Activated CD4-positive, alpha-beta memory T cell treated with anti-CD3 and anti-CD28 coated beads, Interleukin-2, amount 10 ng/mL, durations not matched to agents 7 days and 5 days (primary cell): Measurements from ENCODE around the gene MYH9. TPM values are rescaled to one million over a fixed set of nuclear protein-coding genes. Genes with fewer than 3 reads are reported as not detected.
A peak's percentile ranks its signal among the peaks of the same experiment; 100 is the strongest.

ENCODE experiments used
- CTCF ChIA-PET: fragments of 350-600 bp; sonication (Branson Sonifier 250); formaldehyde crosslinking; loops from one replicate; lab custom pipeline; 2021; ENCODE audit warnings: antibody characterized with exemption, inconsistent platforms; lab: Charles Lee
- POLR2A ChIA-PET: fragments of 350-600 bp; sonication (Branson Sonifier 250); formaldehyde crosslinking; loops from one replicate; lab custom pipeline; 2021; ENCODE audit warnings: antibody characterized with exemption; lab: Charles Lee
- DNase-seq: peaks from one replicate; pipeline ENCODE4 v3.0.0-alpha.2; 2020
- H3K27ac Mint-ChIP-seq: one replicate; pipeline ENCODE4 v1.8.0; 2021; ENCODE audit warnings: mild to moderate bottlenecking, mixed read lengths
- H3K27me3 Mint-ChIP-seq: one replicate; pipeline ENCODE4 v1.8.0; 2021; ENCODE audit warnings: mixed read lengths
- H3K36me3 Mint-ChIP-seq: one replicate; pipeline ENCODE4 v1.8.0; 2021; ENCODE audit warnings: low read depth, mixed read lengths
- H3K4me1 Mint-ChIP-seq: one replicate; pipeline ENCODE4 v1.8.0; 2021; ENCODE audit warnings: mixed read lengths
- H3K4me3 Mint-ChIP-seq: one replicate; pipeline ENCODE4 v1.8.0; 2021; ENCODE audit warnings: mild to moderate bottlenecking, mixed read lengths
- H3K9me3 Mint-ChIP-seq: one replicate; pipeline ENCODE4 v1.8.0; 2021; ENCODE audit warnings: mixed read lengths
- total RNA-seq, 2 experiments: library from RNA; stranded (reverse); gene quantifications; one replicate each; pipeline ENCODE4 v1.2.3, GENCODE V29; 2021

Gene MYH9
- total RNA-seq, 2 experiments from 2014 or later: 840 to 865 TPM

- Mint-ChIP-seq H3K4me1 (peaks cover 85% of the 10 kb centered on the region), H3K4me3 (no peak overlapping the region), H3K27ac (peak overlapping the region; percentile 45), H3K9me3 (no peaks in the 10 kb centered on the region), H3K36me3 (peaks cover 51% of the 10 kb centered on the region), H3K27me3 (no peaks in the 10 kb centered on the region)
- ChIA-PET CTCF (interaction anchor here (1.3 kb wide), 2 partner anchors 10 to 120 kb away, joined by 3 to 4 read pairs; no protein-coding TSS in a partner anchor), POLR2A (interaction anchor here (1.0 to 23.7 kb wide), 2 partner anchors 12 to 50 kb away, joined by 3 to 355 read pairs; no protein-coding TSS in a partner anchor)
- no peak for DNase-seq
Measured at GRCh38 chr22:36350751-36351594, 36.8 kb downstream of the MYH9 start.

GRCh38 chr22:36349726-36350125 is 38.0 kb downstream of the MYH9 start:
- peaks cover 43% of the 10 kb centered on the region for H3K36me3 Mint-ChIP-seq
- H3K27me3 Mint-ChIP-seq: no peaks in the 10 kb centered on the region
- ChIA-PET CTCF (interaction anchor here (1.3 kb wide), 1 partner anchor 121 kb away, joined by 3 read pairs; no protein-coding TSS in a partner anchor), POLR2A (interaction anchor here (1.2 to 1.8 kb wide), 3 partner anchors 10 to 30 kb away, joined by 6 to 9 read pairs (median 7); no protein-coding TSS in a partner anchor)
- peaks cover 85% of the 10 kb centered on the region for H3K4me1 Mint-ChIP-seq
- no peak for DNase-seq
- H3K4me3 Mint-ChIP-seq: no peak overlapping the region
- no peaks in the 10 kb centered on the region for H3K9me3 Mint-ChIP-seq
- H3K27ac Mint-ChIP-seq: peak overlapping the region; percentile 34

DNA sequence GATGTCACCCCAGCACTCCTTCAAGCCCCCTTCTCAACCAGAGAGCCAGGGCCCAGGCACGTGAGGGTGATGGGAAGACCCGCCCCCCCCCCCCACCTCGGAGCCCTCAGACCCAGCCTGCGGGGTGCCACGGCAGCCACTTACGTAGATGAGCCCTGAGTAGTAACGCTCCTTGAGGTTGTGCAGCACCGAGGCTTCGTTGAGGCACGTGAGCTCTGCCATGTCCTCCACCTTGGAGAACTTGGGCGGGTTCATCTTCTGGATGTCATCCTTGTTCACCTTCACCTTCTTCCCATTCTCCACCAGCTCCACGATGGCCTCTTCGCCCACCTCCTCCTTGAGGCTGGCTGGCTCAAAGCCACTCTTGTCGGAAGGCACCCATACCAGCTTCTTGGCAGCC is 39.0 kb downstream of the MYH9 start:
- Mint-ChIP-seq H3K27ac (peak overlapping the region; percentile 34), H3K4me1 (peaks cover 85% of the 10 kb centered on the region), H3K9me3 (no peaks in the 10 kb centered on the region), H3K4me3 (no peak overlapping the region), H3K27me3 (no peaks in the 10 kb centered on the region), H3K36me3 (peaks cover 49% of the 10 kb centered on the region)
- CTCF ChIA-PET: no interaction called here
- POLR2A ChIA-PET: interaction anchor here (1.2 to 1.8 kb wide), 4 partner anchors 9 to 31 kb away, joined by 6 to 9 read pairs (median 7); no protein-coding TSS in a partner anchor
- DNase-seq: no peak

GRCh38 chr22:36347094-36347493 is 40.7 kb downstream of the MYH9 start:
- H3K27me3 Mint-ChIP-seq: no peaks in the 10 kb centered on the region
- DNase-seq: no peak
- ChIA-PET CTCF (interaction anchor here (0.7 kb wide), 1 partner anchor 669 kb away, joined by 5 read pairs; no protein-coding TSS in a partner anchor), POLR2A (interaction anchor here (16.7 kb wide), 1 partner anchor 15 kb away, joined by 355 read pairs; no protein-coding TSS in a partner anchor)
- H3K9me3 Mint-ChIP-seq: no peaks in the 10 kb centered on the region
- no peak overlapping the region for H3K27ac Mint-ChIP-seq
- peaks cover 83% of the 10 kb centered on the region for H3K4me1 Mint-ChIP-seq
- no peak overlapping the region for H3K4me3 Mint-ChIP-seq
- H3K36me3 Mint-ChIP-seq: peaks cover 53% of the 10 kb centered on the region

- CTCF ChIA-PET: interaction anchor here (0.6 to 2.8 kb wide), 5 partner anchors 11 to 128 kb away, joined by 3 to 17 read pairs (median 3); no protein-coding TSS in a partner anchor
- H3K27me3 Mint-ChIP-seq: no peaks in the 10 kb centered on the region
- H3K9me3 Mint-ChIP-seq: no peaks in the 10 kb centered on the region
Measured at GRCh38 chr22:36344106-36344827, 43.5 kb downstream of the MYH9 start.

DNA sequence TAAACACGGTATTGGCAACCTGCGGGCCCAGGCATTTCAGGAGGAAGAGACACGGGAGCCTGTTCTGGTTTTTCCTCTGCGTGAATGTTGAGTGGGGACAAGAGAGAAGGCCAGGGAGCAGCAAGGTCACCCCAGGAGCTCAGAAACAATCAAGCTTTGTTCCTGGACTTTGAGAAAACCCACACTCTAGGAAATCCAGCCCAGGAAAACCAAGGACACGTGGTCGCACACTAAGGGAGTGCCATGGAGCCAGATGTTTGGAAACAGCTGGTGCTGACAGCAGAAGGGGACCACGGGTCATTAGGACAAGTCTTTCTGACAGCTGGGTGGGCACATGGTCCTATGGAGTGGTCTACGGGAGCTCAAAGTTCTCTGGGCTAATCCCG is 44.1 kb downstream of the MYH9 start:
- Mint-ChIP-seq H3K4me3 (no peak overlapping the region), H3K36me3 (peaks cover 74% of the 10 kb centered on the region), H3K27ac (peak overlapping the region; percentile 72), H3K9me3 (no peaks in the 10 kb centered on the region), H3K4me1 (peaks cover 86% of the 10 kb centered on the region), H3K27me3 (no peaks in the 10 kb centered on the region)
- ChIA-PET POLR2A (interaction anchor here (0.6 to 16.7 kb wide), 11 partner anchors 9 to 138 kb away, joined by 3 to 355 read pairs (median 3); partner anchors contain the start of gene TXN2), CTCF (interaction anchor here (0.6 to 2.8 kb wide), 4 partner anchors 10 to 128 kb away, joined by 3 to 17 read pairs (median 4); no protein-coding TSS in a partner anchor)
- DNase-seq: no peak

More at GRCh38 chr22:36344106-36344827, 43.5 kb downstream of the MYH9 start:
- Mint-ChIP-seq H3K27ac (peak overlapping the region; percentile 72), H3K4me1 (peaks cover 86% of the 10 kb centered on the region), H3K4me3 (peak overlapping the region; percentile 19), H3K36me3 (peaks cover 74% of the 10 kb centered on the region)
- POLR2A ChIA-PET: interaction anchor here (0.6 to 16.7 kb wide), 9 partner anchors 9 to 137 kb away, joined by 3 to 355 read pairs (median 4); partner anchors contain the start of genes MYH9 and TXN2
- DNase-seq: no peak

DNA sequence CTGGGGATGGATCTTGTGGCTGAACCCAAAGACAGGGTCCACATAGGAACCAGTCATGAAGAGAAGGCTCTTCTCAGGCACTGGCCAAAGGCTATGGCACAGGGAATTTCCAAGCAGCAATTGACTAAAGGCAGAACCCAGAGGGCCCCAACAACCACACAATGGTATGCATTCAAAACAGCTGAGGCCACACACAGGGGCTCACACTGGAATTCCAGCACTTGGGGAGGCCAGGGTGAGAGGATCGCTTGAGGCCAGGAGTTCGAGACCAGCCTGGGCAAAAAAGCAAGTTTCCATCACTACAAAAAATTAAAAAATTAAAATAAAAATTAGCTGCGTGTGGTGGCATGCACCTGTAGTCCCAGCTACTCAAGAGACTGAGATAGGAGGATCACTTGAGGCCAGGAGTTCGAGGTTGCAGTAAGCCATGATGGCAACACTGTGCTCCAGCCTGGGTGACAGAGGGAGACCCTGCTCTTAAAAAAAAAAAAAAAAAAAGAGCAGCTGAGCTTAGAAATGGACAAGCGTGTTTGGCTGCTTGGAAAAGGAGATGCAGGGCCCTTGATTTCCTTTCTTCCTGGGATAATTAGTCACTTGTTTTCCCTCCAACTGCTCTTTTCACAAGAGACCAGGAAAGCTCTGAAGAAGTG is 44.6 kb downstream of the MYH9 start:
- Mint-ChIP-seq H3K4me3 (no peak overlapping the region), H3K27me3 (no peaks in the 10 kb centered on the region), H3K4me1 (peaks cover 89% of the 10 kb centered on the region), H3K27ac (peak overlapping the region; percentile 54), H3K9me3 (no peaks in the 10 kb centered on the region), H3K36me3 (peaks cover 80% of the 10 kb centered on the region)
- ChIA-PET CTCF (interaction anchor here (0.6 to 2.8 kb wide), 4 partner anchors 9 to 129 kb away, joined by 3 to 17 read pairs (median 4); no protein-coding TSS in a partner anchor), POLR2A (interaction anchor here (0.6 to 16.7 kb wide), 12 partner anchors 8 to 138 kb away, joined by 3 to 355 read pairs (median 4); partner anchors contain the start of gene TXN2)
- no peak for DNase-seq

DNA sequence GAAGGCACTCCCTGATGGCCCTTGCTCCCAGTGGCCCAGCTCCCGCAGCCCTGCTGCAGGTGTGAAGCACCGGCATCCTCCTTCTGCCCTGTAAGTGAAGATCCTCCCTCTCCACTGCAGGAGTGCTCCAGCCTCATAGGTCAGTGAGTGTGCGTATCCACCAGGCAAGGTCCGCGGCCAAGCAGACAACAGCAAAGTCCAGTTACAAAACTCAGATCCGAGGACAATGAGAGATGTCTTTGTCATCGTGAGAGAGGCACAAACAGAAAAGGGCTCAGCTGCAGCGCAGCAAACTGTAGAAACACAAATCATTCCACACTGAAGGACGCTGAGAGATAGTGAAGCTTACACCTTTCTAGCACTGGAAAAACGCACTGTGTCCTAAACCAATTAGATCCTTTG is 46.1 kb downstream of the MYH9 start:
- Mint-ChIP-seq H3K27ac (peak overlapping the region; percentile 61), H3K27me3 (no peaks in the 10 kb centered on the region), H3K36me3 (peaks cover 84% of the 10 kb centered on the region), H3K9me3 (no peaks in the 10 kb centered on the region), H3K4me1 (peaks cover 96% of the 10 kb centered on the region), H3K4me3 (no peak overlapping the region)
- no peak for DNase-seq
- ChIA-PET POLR2A (interaction anchor here (16.7 kb wide), 1 partner anchor 20 kb away, joined by 355 read pairs; no protein-coding TSS in a partner anchor), CTCF (interaction anchor here (1.1 kb wide), 1 partner anchor 10 kb away, joined by 4 read pairs; no protein-coding TSS in a partner anchor)

- peaks cover 88% of the 10 kb centered on the region for H3K36me3 Mint-ChIP-seq
- no peaks in the 10 kb centered on the region for H3K9me3 Mint-ChIP-seq
- CTCF ChIA-PET: interaction anchor here (0.5 to 1.6 kb wide), 4 partner anchors 11 to 40 kb away, joined by 3 to 7 read pairs (median 4); no protein-coding TSS in a partner anchor
- H3K4me1 Mint-ChIP-seq: peaks cover 96% of the 10 kb centered on the region
- H3K4me3 Mint-ChIP-seq: no peak overlapping the region
- POLR2A ChIA-PET: interaction anchor here (0.7 to 16.7 kb wide), 8 partner anchors 8 to 48 kb away, joined by 3 to 355 read pairs (median 9); partner anchors contain the start of gene MYH9
- peak overlapping the region; percentile 83 for H3K27ac Mint-ChIP-seq
- no peak for DNase-seq
- H3K27me3 Mint-ChIP-seq: no peaks in the 10 kb centered on the region
Measured at GRCh38 chr22:36340621-36341020, 47.1 kb downstream of the MYH9 start.

DNA sequence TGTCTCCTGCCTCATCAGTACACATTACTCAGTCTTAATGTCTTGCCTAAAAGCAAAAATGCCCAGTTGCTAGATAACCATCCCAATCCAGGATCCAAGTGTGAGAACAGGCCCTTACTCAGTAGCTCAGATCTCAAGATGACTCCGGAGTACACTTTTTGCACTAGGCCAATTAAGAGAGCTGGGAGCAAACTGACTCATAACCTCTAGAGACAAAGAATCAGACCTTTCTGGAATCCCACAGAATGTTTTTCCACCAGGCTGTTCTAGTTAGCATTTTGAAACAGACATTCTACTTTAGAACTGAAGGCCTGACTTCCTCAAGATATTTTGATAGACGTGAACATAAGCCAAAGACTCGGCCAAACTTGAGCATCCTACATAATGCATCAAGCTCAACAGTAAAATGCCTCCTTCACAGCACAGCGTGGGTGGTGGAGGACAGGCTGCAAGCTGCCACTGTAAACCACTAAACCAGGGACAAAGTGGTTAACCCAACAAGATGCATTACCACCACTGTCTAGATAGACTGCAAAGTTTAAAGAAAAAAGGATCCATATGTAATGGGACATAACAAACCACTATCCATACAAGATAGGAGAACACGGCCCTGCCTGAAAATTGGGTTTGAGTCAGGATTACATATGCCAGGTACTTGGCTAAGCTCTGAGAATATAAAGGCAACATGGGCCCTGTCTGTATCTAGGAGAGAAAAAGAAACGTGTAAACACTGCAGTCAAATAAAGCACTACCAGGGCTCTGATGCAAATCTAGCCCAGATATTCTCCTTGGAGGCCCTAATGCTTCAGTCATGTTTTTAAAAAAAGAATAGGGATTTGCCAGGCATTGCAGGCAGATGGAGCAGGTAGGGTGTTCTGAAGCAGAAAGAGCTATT is 48.3 kb downstream of the MYH9 start:
- ChIA-PET POLR2A (interaction anchor here (0.7 to 16.7 kb wide), 15 partner anchors 8 to 114 kb away, joined by 3 to 355 read pairs (median 5); partner anchors contain the start of gene MYH9), CTCF (interaction anchor here (0.6 to 1.6 kb wide), 7 partner anchors 26 to 861 kb away, joined by 3 to 7 read pairs (median 4); no protein-coding TSS in a partner anchor)
- peak; percentile 45 for DNase-seq
- Mint-ChIP-seq H3K4me3 (no peak overlapping the region), H3K9me3 (no peaks in the 10 kb centered on the region), H3K4me1 (peaks cover 96% of the 10 kb centered on the region), H3K36me3 (peaks cover 93% of the 10 kb centered on the region), H3K27ac (peak overlapping the region; percentile 69), H3K27me3 (no peaks in the 10 kb centered on the region)
